ENCODE measurements around the gene CD3G.
A peak's percentile ranks its signal among the peaks of the same experiment; 100 is the strongest.

Gene CD3G

GRCh38 chr11:118325283-118325682, 18.9 kb upstream of the CD3G start:
- DNase-seq (ENCODE audit: low read depth in 2 of 2), result no peak

GRCh38 chr11:118328745-118329144, 15.4 kb upstream of the CD3G start:
- DNase-seq (ENCODE audit: low read depth in 2 of 2), result no peak

- no peak for DNase-seq (ENCODE audit: low read depth in 2 of 2)
Measured at GRCh38 chr11:118334745-118335144, 9.4 kb upstream of the CD3G start.

GRCh38 chr11:118338637-118339061, 5.5 kb upstream of the CD3G start:
- DNase-seq (ENCODE audit: low read depth in 2 of 2), result peak; percentile 74 to 80

DNA sequence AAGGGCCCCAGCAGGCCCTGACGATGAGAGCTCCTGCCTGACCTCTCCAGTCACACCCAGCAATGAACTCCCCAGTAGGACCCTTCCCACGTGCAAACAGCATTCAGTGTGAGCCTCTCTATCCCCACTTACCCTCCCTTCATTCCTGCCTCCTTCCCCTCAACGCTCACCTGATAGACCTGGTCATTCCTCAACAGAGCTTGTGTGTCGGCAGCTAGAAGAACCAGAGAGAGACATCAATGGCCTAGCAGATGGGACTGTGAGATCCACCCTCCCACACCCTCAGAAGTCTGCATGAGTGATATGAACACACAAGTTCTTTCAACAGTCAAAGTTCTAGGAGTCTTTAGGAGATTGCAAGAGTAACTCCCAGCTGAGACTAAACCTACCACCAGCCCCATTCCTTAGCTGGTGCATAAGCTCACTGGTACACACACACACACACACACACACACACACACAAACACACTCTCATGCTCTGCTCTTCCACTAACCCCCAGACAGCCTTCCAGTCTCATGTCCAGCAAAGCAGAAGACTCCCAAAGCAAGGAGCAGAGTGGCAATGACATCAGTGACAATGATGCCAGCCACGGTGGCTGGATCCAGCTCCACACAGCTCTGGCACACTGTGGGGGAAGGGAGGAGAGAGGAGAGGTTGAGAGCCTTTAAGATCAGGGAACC, 4.7 kb upstream of the CD3G start:
- DNase-seq (ENCODE audit: low read depth in 2 of 2), result no peak

DNA sequence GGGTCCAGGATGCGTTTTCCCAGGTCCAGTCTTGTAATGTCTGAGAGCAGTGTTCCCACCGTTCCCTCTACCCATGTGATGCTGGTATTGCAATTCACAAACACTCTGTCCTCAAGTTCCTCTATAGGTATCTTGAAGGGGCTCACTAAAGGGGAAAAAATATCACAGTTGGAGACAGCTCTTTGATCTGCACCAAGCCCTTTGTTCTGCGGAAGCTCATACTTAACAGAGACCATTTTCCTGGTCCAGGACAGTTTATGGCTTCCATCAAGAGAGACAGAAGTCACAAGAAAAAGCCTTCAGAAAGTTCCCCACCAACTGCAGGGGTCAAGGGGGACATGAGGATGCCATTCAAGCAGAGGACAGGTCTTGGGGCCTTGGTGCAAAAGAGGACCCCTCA, 3.7 kb upstream of the CD3G start:
- DNase-seq (ENCODE audit: low read depth in 2 of 2), result no peak

- no peak for DNase-seq (ENCODE audit: low read depth in 2 of 2)
Measured at GRCh38 chr11:118341261-118341660, 2.9 kb upstream of the CD3G start.

DNA sequence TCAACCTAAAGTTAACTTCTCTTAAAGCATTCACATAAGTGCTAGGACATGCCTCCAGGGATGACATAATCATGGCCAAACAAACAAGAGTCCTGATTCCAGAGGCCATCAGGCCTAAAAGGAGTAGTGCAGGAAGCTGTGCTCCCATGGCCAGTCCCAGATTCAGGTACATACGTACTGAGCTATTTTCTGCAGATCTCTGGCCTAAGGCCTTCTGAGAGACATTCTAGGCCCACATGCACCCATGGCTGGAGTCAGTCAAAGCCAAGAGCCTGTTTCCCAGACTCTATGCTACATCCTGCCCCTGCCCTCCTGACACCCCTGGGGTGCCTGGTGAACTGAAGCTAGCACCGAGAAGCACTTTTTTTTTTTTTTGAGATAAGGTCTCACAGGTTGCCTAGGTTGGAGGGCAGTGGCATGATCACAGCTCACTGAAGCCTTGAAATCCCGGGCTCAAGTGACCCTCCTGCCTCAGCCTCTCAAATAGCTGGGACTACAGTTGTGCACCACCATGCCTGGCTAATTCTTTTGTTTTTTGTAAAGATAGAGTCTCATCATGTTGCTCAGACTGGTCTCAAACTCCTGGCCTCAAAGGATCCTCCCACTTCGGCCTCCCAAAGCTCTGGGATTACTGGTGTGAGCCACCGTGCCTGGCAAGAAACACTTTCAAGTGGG, 2.2 kb upstream of the CD3G start:
- DNase-seq (ENCODE audit: low read depth in 2 of 2), result no peak

DNA sequence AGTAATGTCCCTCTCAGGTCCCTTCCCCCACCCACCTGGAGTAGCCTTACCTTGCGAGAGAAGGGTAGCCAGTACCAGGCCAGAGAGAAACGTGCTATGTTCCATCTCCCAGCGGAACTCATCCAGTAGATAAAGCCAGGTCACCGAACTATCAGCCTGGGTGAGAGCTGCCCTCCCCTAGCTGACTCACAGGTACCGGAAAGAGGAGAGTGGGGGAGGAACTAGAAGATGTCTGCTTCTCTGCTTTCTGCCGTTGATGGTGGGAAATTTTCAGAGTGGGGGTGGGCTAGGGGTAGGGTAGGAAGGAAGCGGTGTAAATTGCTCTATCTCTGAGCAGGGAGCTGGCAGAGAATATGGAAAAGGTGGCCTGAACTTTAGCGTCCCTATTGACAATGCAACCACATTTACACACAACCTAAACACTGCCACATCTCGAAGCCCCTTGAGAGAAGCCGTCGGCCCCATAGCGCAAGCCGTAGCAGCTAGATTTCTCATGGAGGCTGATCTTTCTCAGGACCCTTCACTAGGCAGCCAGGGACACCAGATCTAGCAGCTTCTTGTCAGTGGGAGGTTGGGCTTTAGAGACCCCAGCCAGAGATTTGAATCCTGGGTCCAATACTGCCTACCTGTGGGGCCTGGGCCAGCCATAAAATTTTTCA, 1.5 kb upstream of the CD3G start, which contains the start of gene CD3D:
CD3D (minus strand) TSS at position 203 of the 659 bp plus-strand sequence; CDS start at position 105, 98 bp downstream.
- peak; percentile 55 to 60 for DNase-seq (ENCODE audit: low read depth in 2 of 2)

DNA sequence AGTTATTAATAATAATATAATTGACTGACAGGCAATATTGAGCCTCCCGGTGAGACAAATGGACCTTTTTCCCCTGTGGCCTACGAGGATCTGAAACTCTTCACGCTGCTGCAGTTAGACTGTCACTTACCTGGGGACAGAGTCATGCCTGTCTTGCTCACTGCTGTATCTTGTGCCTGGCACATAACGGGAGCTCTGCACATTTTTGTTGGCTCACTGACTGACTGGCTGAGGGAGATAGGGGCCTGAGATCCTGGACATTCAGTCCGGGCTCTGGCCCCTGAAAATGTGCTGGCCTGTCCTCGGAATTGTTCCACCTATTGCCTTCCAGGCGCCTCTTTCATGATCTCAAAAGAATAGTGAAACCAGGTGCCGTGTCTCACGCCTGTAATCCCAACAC, 896 bp upstream of the CD3G start:
- DNase-seq (ENCODE audit: low read depth in 2 of 2), result no peak

DNA sequence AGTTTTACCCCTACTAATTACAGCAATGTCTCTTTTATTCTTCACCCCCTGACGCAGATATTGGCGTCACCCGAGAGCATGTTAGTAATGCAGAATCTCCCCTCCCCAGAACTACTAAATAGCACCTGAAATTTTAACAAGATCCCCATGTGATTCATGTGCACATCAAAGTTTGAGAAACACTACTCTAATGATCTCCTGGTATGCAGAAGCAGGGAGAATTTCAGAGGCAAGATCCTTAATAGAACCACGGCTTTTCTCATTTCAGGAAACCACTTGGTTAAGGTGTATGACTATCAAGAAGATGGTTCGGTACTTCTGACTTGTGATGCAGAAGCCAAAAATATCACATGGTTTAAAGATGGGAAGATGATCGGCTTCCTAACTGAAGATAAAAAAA, 5.3 kb downstream of the CD3G start:
- DNase-seq (ENCODE audit: low read depth in 2 of 2), result no peak

DNA sequence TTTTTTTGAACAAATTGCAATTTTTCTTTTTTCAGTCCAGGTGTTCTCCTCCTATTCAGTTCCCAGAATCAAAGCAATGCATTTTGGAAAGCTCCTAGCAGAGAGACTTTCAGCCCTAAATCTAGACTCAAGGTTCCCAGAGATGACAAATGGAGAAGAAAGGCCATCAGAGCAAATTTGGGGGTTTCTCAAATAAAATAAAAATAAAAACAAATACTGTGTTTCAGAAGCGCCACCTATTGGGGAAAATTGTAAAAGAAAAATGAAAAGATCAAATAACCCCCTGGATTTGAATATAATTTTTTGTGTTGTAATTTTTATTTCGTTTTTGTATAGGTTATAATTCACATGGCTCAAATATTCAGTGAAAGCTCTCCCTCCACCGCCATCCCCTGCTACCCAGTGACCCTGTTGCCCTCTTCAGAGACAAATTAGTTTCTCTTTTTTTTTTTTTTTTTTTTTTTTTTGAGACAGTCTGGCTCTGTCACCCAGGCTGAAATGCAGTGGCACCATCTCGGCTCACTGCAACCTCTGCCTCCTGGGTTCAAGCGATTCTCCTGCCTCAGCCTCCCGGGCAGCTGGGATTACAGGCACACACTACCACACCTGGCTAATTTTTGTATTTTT, 9.1 kb downstream of the CD3G start:
- no peak for DNase-seq (ENCODE audit: low read depth in 2 of 2)

- DNase-seq (ENCODE audit: low read depth in 2 of 2), result no peak
Measured at GRCh38 chr11:118358071-118358470, 13.9 kb downstream of the CD3G start.

GRCh38 chr11:118359295-118359958, 15.3 kb downstream of the CD3G start, which contains the start of gene UBE4A:
TSS of gene UBE4A (plus strand) at chr11:118359600. CDS start at chr11:118365081, 5,481 bp downstream.
- DNase-seq (ENCODE audit: low read depth in 2 of 2), result peak; percentile 98 to 99

- DNase-seq (ENCODE audit: low read depth in 2 of 2), result no peak
Measured at GRCh38 chr11:118364956-118365615, 20.9 kb downstream of the CD3G start.

GRCh38 chr11:118366287-118366686, 22.1 kb downstream of the CD3G start:
- no peak for DNase-seq (ENCODE audit: low read depth in 2 of 2)

GRCh38 chr11:118370774-118371173, 26.6 kb downstream of the CD3G start:
- DNase-seq (ENCODE audit: low read depth in 2 of 2), result no peak

- DNase-seq (ENCODE audit: low read depth in 2 of 2), result no peak
Measured at GRCh38 chr11:118373263-118373662, 29.1 kb downstream of the CD3G start.

GRCh38 chr11:118373871-118374270, 29.7 kb downstream of the CD3G start:
- DNase-seq (ENCODE audit: low read depth in 2 of 2), result no peak

- DNase-seq (ENCODE audit: low read depth in 2 of 2), result no peak
Measured at GRCh38 chr11:118374729-118375128, 30.6 kb downstream of the CD3G start.

GRCh38 chr11:118375978-118376377, 31.8 kb downstream of the CD3G start:
- DNase-seq (ENCODE audit: low read depth in 2 of 2), result no peak
